CD4-positive, alpha-beta T cell treated with Interleukin-2 at 100 ng/mL for 4 hours (primary cell): ENCODE data around the gene SLC25A21.
"Not testable (repeated sequence)": the region's sequence is repeated elsewhere in the genome, so short reads cannot be mapped to it uniquely, and the experiment has no call there.

Experiments
- DNase-seq: peaks from one replicate; pipeline ENCODE4 v3.0.0-alpha.2; 2020; ENCODE audit warnings: low spot score

Gene SLC25A21

GRCh38 chr14:36942522-36943245 is 229.7 kb downstream of the SLC25A21 start:
- DNase-seq, result no peak

GRCh38 chr14:36941783-36942521 is 230.5 kb downstream of the SLC25A21 start:
- peak; percentile 51 for DNase-seq

GRCh38 chr14:36940476-36940875 is 231.9 kb downstream of the SLC25A21 start:
- no peak for DNase-seq

GRCh38 chr14:36939265-36939664 is 233.1 kb downstream of the SLC25A21 start:
- no peak for DNase-seq

- DNase-seq, result no peak
Measured at GRCh38 chr14:36938678-36939077, 233.7 kb downstream of the SLC25A21 start.

- DNase-seq, result no peak
Measured at GRCh38 chr14:36935976-36936678, 236.3 kb downstream of the SLC25A21 start.

GRCh38 chr14:36934304-36934703 is 238.1 kb downstream of the SLC25A21 start:
- DNase-seq, result no peak

GRCh38 chr14:36931791-36932190 is 240.6 kb downstream of the SLC25A21 start:
- DNase-seq, result no peak

GRCh38 chr14:36928432-36928831 is 244.0 kb downstream of the SLC25A21 start:
- DNase-seq, result no peak

- no peak for DNase-seq
Measured at GRCh38 chr14:36925094-36925493, 247.3 kb downstream of the SLC25A21 start.

- DNase-seq, result no peak
Measured at GRCh38 chr14:36916668-36917067, 255.7 kb downstream of the SLC25A21 start.

GRCh38 chr14:36915081-36915480 is 257.3 kb downstream of the SLC25A21 start:
- DNase-seq, result no peak

GRCh38 chr14:36910578-36910977 is 261.8 kb downstream of the SLC25A21 start:
- DNase-seq, result no peak

- no peak for DNase-seq
Measured at GRCh38 chr14:36905272-36905888, 267.0 kb downstream of the SLC25A21 start.

- DNase-seq, result no peak
Measured at GRCh38 chr14:36901861-36902260, 270.5 kb downstream of the SLC25A21 start.

- no peak for DNase-seq
Measured at GRCh38 chr14:36900846-36901245, 271.6 kb downstream of the SLC25A21 start.

GRCh38 chr14:36896300-36896699 is 276.1 kb downstream of the SLC25A21 start:
- DNase-seq, result not testable (repeated sequence)

GRCh38 chr14:36884049-36884448 is 288.4 kb downstream of the SLC25A21 start:
- no peak for DNase-seq

GRCh38 chr14:36880276-36880675 is 292.1 kb downstream of the SLC25A21 start:
- no peak for DNase-seq

- DNase-seq, result no peak
Measured at GRCh38 chr14:36879558-36879957, 292.8 kb downstream of the SLC25A21 start.

GRCh38 chr14:36874396-36875138 is 297.8 kb downstream of the SLC25A21 start:
- no peak for DNase-seq

- DNase-seq, result no peak
Measured at GRCh38 chr14:36870776-36871175, 301.6 kb downstream of the SLC25A21 start.
